H1 (cell line): ENCODE data around the gene LTA4H.

ENCODE experiments used
- EZH2 ChIP-seq: fragments of 200-600 bp; sonication (generic); IDR thresholded peaks from 2 replicates; pipeline ENCODE4 v1.7.1; 2012; ENCODE audit warnings: low read depth, mild to moderate bottlenecking, moderate library complexity, low read length, inconsistent platforms; ENCODE audit not compliant: severe bottlenecking
- NRF1 ChIP-seq: IDR thresholded peaks from 2 replicates; pipeline ENCODE4 v1.6.1; 2011; ENCODE audit warnings: mild to moderate bottlenecking, low read depth, low read length, improper control_type of control experiment
- POLR2A ChIP-seq, 2 experiments: IDR thresholded peaks; 1 replicate in 1 of 2; 2 replicates in 1 of 2; pipeline ENCODE4 v1.6.1; 2011; ENCODE audit warnings: low read depth in 2 of 2, low read length in 2 of 2, mild to moderate bottlenecking in 2 of 2; ENCODE audit errors: control extremely low read depth in 1 of 2
- TAF1 ChIP-seq: IDR thresholded peaks from 2 replicates; pipeline ENCODE4 v1.6.1; 2011; ENCODE audit warnings: mild to moderate bottlenecking, low read depth, low read length
- TF ChIP-seq, protein P1 (sequence below), 3 experiments: IDR thresholded peaks; 1 replicate in 2 of 3; 2 replicates in 1 of 3; pipeline versions ENCODE4 v1.5.1 to v1.6.1; 2011; ENCODE audit warnings: low read length in 3 of 3, mild to moderate bottlenecking in 3 of 3, inconsistent platforms in 2 of 3, low read depth in 1 of 3, moderate library complexity in 1 of 3; ENCODE audit not compliant: insufficient read depth in 1 of 3; ENCODE audit errors: control extremely low read depth in 1 of 3

DNA sequence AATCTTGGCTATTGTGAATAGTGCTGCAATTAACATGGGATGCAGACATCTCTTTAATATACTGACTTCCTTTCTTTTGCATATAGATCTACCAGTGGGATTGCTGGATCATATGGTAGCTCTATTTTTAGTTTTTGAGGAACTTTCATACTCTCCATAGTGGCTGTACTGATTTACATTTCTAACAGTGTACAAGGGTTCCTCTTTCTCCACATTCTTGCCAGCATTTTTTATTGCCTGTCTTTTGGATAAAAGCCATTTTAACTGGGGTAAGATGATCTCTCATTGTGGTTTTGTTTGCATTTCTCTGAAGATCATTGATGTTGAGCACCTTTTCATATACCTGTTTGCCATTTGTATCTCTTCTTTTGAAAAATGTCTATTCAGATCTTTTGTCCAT is 83.9 kb downstream of the LTA4H start:
- no peak for TF ChIP-seq EZH2
- TF ChIP-seq, protein P1, sequence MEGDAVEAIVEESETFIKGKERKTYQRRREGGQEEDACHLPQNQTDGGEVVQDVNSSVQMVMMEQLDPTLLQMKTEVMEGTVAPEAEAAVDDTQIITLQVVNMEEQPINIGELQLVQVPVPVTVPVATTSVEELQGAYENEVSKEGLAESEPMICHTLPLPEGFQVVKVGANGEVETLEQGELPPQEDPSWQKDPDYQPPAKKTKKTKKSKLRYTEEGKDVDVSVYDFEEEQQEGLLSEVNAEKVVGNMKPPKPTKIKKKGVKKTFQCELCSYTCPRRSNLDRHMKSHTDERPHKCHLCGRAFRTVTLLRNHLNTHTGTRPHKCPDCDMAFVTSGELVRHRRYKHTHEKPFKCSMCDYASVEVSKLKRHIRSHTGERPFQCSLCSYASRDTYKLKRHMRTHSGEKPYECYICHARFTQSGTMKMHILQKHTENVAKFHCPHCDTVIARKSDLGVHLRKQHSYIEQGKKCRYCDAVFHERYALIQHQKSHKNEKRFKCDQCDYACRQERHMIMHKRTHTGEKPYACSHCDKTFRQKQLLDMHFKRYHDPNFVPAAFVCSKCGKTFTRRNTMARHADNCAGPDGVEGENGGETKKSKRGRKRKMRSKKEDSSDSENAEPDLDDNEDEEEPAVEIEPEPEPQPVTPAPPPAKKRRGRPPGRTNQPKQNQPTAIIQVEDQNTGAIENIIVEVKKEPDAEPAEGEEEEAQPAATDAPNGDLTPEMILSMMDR (IDR thresholded peaks at IDR 0.05; ENCODE audit: control extremely low read depth in 1 of 3, insufficient read depth in 1 of 3, low read depth in 1 of 3, low read length in 3 of 3) = no peak
- TF ChIP-seq NRF1 = no peak
- TF ChIP-seq TAF1 = no peak
- TF ChIP-seq POLR2A (IDR thresholded peaks at IDR 0.05; ENCODE audit: control extremely low read depth in 1 of 2, low read depth in 2 of 2, low read length in 2 of 2) = no peak
